HepG2 (cell line): ENCODE results near the gene GRAP.
"Not testable (repeated sequence)": the region's sequence is repeated elsewhere in the genome, so short reads cannot be mapped to it uniquely, and the experiment has no call there.

ENCODE experiments used
- CEBPB ChIP-seq: IDR thresholded peaks from 2 replicates; pipeline ENCODE4 v1.6.1; 2011; ENCODE audit warnings: low read depth, low read length, improper control_type of control experiment, borderline replicate concordance
- EZH2 ChIP-seq: conservative IDR thresholded peaks from 2 replicates; pipeline ENCODE4 v1.6.1; 2012; ENCODE audit warnings: mild to moderate bottlenecking, low read depth, low read length, moderate library complexity
- FOXP1 ChIP-seq, 2 experiments: fragments of 450-650 bp in 1 of 2; IDR thresholded peaks; 2 replicates each; pipeline ENCODE4 v1.6.1; 2017 to 2018; ENCODE audit warnings: antibody characterized with exemption in 1 of 2
- KLF6 ChIP-seq: IDR thresholded peaks from 2 replicates; pipeline ENCODE4 v1.8.0; 2016; ENCODE audit warnings: missing biosample characterization, missing genetic modification reagents
- POLR2A ChIP-seq, 2 experiments: IDR thresholded peaks; 2 replicates each; pipeline ENCODE4 v1.6.1; 2011; ENCODE audit warnings: low read depth in 2 of 2, low read length in 2 of 2, mild to moderate bottlenecking in 1 of 2, moderate library complexity in 1 of 2; ENCODE audit not compliant: insufficient read depth in 1 of 2
- REL ChIP-seq: sonication (generic); formaldehyde crosslinking; conservative IDR thresholded peaks from 2 replicates; pipeline ENCODE4 v1.8.0; 2022; ENCODE audit warnings: mild to moderate bottlenecking, missing genetic modification reagents, moderate library complexity
- ZNF138 ChIP-seq: sonication (generic); formaldehyde crosslinking; IDR thresholded peaks from 2 replicates; pipeline ENCODE4 v1.5.0; 2020; ENCODE audit warnings: mild to moderate bottlenecking, low read depth, missing genetic modification reagents
- ZNF678 ChIP-seq: sonication (generic); formaldehyde crosslinking; IDR thresholded peaks from 2 replicates; pipeline ENCODE4 v1.4.0; 2020; ENCODE audit warnings: mild to moderate bottlenecking, missing genetic modification reagents
- TF ChIP-seq, protein P1 (sequence below): sonication (generic); formaldehyde crosslinking; IDR thresholded peaks from 2 replicates; pipeline ENCODE4 v1.5.1; 2020; ENCODE audit warnings: mild to moderate bottlenecking, missing genetic modification reagents, moderate library complexity

GRCh38 chr17:19029740-19030139 lies 17.0 kb downstream of the GRAP start:
- not testable (repeated sequence) for TF ChIP-seq REL (CRISPR knock-in tag); POLR2A (IDR thresholded peaks at IDR 0.05; ENCODE audit: insufficient read depth in 1 of 2, low read depth in 2 of 2, low read length in 2 of 2); FOXP1 (IDR thresholded peaks at IDR 0.05); FOXP1 (CRISPR knock-in tag; IDR thresholded peaks at IDR 0.05); ZNF138 (CRISPR knock-in tag); EZH2; KLF6 (CRISPR knock-in tag); CEBPB; ZNF678 (CRISPR knock-in tag)
- TF ChIP-seq, protein P1, sequence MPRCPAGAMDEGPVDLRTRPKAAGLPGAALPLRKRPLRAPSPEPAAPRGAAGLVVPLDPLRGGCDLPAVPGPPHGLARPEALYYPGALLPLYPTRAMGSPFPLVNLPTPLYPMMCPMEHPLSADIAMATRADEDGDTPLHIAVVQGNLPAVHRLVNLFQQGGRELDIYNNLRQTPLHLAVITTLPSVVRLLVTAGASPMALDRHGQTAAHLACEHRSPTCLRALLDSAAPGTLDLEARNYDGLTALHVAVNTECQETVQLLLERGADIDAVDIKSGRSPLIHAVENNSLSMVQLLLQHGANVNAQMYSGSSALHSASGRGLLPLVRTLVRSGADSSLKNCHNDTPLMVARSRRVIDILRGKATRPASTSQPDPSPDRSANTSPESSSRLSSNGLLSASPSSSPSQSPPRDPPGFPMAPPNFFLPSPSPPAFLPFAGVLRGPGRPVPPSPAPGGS (CRISPR knock-in tag): not testable (repeated sequence)
